HG03103 (cell line): Measurements from ENCODE around the gene CELF1.
"Not testable (repeated sequence)": the region's sequence is repeated elsewhere in the genome, so short reads cannot be mapped to it uniquely, and the experiment has no call there.

Source experiments
- ATAC-seq: cut with Tn5 transposase; IDR thresholded peaks from one replicate; pipeline ENCODE4 v1.9.1; 2021; ENCODE audit warnings: low read depth; ENCODE audit not compliant: unreplicated experiment

CELF1 gene

GRCh38 chr11:47577460-47578041, 24.6 kb upstream of the CELF1 start:
- no peak for ATAC-seq

DNA sequence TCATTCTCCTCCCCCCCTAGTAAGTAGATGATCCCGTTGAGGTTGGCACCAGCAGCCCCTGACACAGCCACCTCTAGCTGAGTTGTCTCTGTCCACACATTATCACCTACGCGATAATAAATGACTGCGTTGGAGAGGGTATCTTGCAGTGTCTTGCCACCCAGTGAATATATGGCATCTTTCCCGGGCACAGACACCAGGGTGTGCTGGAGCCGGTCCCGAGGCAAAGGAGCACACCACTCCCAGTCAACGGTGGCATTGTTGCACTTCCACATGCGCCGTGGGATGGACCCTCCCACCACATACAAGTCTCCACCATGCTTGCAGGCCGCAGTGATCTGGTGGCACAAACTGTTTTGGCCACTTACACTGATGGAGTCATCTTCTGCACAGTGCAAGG, 20.4 kb upstream of the CELF1 start:
- ATAC-seq, result no peak

GRCh38 chr11:47572715-47573255, 19.9 kb upstream of the CELF1 start:
- no peak for ATAC-seq

- no peak for ATAC-seq
Measured at GRCh38 chr11:47571895-47572294, 19.0 kb upstream of the CELF1 start.

GRCh38 chr11:47571357-47571729, 18.4 kb upstream of the CELF1 start:
- no peak for ATAC-seq

DNA sequence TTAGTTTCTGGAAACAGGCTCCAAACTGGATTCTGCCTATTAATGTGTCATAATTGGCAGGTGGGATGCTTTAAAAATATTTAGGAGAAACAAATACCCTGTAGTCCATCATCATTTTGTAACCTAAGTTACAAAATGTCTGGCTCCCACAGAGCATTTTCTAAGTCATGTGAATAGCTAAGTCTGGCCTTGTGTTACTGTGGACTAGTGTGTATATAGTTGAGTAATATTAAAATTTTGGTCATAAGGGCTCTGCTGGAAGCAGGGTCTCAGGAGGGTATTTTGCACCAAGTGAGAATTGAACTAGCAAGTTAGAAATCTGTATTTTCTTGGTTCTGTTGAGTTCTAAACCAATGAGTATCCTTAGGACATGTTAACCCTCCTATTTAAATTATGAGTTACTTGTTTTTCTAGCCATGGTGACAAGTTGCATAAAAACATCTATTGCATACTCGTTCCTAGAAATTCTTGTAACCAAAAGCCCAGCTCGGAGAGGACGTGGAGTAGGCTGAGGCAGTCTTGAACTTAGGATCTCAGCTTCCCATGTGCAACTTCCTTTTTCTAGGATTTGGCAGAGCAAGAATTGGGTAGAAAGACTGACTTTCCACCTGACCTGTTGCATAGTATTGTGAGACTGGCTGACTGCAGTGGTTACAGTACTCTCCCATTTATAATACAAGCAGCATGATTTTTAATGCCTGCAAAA, 17.9 kb upstream of the CELF1 start:
- no peak for ATAC-seq

DNA sequence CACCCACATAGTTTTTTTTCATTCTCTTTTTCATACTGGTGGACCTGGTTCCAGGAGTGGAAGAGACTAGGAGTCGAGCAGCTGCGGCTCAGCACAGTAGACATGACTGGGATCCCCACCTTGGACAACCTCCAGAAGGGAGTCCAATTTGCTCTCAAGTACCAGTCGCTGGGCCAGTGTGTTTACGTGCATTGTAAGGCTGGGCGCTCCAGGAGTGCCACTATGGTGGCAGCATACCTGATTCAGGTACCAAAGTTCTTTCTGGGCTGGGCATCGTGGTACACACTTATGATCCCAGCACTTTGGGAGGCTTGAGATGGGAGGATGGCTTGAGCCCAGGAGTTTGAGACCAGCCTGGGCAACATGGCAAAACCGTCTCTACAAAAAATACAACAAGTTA, 16.7 kb upstream of the CELF1 start:
- no peak for ATAC-seq

DNA sequence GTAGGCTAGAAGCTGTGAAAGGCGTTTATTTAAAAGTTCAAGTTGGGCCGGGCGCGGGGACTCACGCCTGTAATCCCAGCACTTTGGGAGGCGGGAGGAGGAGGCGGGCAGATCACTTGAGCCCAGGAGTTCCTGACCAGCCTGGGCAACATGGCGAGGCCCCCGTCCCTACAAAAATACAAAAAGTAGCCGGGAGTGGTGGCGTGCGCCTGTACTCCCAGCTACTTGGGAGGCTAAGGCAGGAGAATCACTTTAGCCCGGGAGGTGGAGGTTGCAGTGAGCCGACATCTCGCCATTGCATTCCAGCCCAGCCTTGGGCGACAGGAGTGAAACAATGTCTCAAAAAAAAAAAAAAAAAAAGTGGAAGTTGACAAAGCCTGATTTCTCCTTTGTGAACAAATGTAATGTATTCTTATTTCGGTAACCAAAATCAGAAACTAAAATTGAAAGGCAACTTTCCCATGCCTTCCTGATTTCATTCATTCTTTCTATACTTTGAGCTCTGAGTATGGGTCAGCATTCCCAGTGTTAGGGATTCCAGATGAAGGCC, 13.3 kb upstream of the CELF1 start:
- ATAC-seq, result no peak

- peak; percentile 82 for ATAC-seq
Measured at GRCh38 chr11:47565340-47566148, 12.6 kb upstream of the CELF1 start, which contains the start of gene PTPMT1. PTPMT1 (plus strand) TSS chr11:47565599; CDS start chr11:47565623, 24 bp downstream.

GRCh38 chr11:47564933-47565339, 12.0 kb upstream of the CELF1 start:
- ATAC-seq, result peak; percentile 20

- not testable (repeated sequence) for ATAC-seq
Measured at GRCh38 chr11:47564366-47564765, 11.4 kb upstream of the CELF1 start.

DNA sequence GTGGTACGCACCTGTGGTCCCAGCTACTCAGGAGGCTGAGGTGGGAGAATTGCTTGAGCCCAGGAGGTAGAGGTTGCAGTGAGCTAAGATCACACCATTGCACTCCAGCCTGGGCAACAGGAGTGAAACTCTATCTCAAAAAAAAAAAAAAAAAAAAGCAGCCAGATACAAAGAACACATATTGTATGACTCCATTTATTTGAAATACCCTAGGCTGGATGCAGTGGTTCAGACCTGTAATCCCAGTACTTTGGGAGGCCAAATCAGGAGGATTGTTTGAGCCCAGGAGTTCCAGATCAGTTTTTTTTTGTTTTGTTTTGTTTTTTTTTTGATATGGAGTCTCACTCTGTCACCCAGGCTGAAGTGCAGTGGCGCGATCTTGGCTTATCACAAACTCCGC, 9.5 kb upstream of the CELF1 start:
- not testable (repeated sequence) for ATAC-seq

GRCh38 chr11:47560426-47560825, 7.5 kb upstream of the CELF1 start:
- no peak for ATAC-seq

GRCh38 chr11:47558695-47559094, 5.8 kb upstream of the CELF1 start:
- no peak for ATAC-seq

DNA sequence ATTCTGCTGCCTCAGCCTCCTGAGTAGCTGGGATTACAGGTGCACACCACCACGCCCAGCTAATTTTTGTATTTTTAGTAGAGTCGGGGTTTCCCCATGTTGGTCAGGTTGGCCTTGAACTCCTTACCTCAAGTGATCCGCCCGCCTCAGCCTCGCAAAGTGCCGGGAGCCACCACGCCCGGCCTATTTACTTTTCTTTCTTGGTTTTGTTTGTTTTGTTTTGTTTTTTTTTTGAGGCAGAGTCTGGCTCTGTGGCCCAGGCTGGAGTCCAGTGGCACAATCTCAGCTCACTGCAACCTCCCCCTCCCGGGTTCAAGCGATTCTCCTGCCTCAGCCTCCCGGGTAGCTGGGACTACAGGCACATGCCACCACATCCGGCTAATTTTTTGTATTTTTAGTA, 4.1 kb upstream of the CELF1 start:
- not testable (repeated sequence) for ATAC-seq

DNA sequence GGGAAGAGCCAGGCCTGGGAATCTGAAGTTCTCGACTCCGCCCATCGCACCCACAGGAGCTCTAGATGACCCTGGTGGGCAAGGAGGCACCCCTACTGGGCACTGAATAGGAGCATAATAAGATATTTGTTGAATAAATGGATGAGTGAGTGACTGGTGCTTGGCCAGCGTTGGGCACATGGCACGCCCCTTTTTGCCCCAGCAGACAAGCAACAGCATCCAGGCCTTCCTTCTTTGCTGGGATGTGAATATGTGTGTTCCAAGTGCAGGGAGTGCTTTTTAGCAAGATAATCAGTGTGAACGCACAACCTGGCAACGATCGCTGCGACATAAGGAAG, 443 bp upstream of the CELF1 start:
- ATAC-seq, result peak; percentile 27

DNA sequence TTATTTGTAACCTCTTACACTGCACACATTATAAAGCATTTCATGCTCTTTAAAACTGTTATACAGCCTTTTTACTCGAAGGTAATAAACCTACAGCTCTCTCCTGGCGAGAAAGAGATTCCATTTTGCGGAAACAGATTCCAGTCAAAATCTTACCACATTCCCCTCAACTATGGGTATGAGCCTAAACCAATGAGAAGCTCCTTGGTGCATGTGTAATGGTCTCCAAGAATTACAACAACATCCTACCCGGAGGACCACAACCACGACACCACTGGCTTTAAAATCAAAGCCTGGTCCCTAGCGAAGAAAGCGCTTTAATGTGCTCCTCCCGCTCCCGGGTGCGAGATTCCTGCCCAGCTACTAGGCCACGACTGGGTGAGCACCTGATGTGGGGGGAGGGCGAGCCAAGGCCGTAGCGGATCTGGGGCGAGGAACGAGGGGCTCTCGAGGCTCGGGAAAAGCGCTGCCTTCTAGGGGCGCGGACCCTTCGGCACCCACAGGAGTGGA, 821 bp downstream of the CELF1 start:
- ATAC-seq, result no peak

GRCh38 chr11:47551086-47551485, 1.8 kb downstream of the CELF1 start:
- ATAC-seq, result no peak

DNA sequence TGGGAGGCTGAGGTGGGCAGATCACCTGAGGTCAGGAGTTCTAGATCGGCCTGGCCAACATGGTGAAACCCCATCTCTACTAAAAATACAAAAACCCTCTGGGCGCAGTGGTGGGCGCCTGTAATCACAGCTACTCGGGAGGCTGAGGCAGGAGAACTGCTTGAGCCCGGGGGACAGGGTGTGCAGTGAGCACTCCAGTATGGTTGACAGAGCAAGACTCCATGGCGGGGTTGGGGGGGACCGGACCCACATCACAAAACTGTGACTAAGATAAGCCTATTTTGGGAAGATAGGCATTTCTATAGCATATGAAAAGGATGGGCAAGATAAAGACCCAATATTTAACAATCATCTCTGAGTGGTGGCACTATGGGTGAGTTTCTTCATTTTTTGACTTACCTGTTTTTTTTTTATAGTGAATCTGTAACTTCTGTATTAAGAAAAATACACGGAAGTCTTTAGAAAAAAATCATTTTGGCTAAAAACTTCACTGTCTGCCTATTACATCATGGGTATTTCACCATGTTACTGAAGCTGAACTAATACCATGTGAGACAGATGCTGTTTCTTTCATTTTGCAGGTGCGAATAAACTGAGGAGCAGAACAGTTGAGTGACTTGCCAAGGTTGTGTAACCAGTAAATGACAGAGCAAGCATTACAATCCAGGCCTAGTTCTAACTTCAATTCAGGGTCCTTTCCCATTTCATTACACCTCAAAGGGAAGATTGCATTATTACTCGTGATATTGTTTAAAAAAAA, 2.5 kb downstream of the CELF1 start:
- ATAC-seq, result no peak

- not testable (repeated sequence) for ATAC-seq
Measured at GRCh38 chr11:47546274-47546673, 6.7 kb downstream of the CELF1 start.
